ENCODE data around the gene PDE11A.

PDE11A gene

GRCh38 chr2:177592397-177592796 lies 480.2 kb downstream of the PDE11A start:
- DNase-seq, result no peak

- no peak for DNase-seq
Observed at GRCh38 chr2:177589186-177589585, 483.4 kb downstream of the PDE11A start.

GRCh38 chr2:177588671-177589070 lies 483.9 kb downstream of the PDE11A start:
- no peak for DNase-seq

- no peak for DNase-seq
Observed at GRCh38 chr2:177587371-177587770, 485.2 kb downstream of the PDE11A start.

- no peak for DNase-seq
Observed at GRCh38 chr2:177586154-177586553, 486.4 kb downstream of the PDE11A start.

GRCh38 chr2:177585234-177585863 lies 487.2 kb downstream of the PDE11A start:
- no peak for DNase-seq

GRCh38 chr2:177584030-177584692 lies 488.4 kb downstream of the PDE11A start:
- no peak for DNase-seq

- DNase-seq, result no peak
Observed at GRCh38 chr2:177582000-177582399, 490.6 kb downstream of the PDE11A start.

- DNase-seq, result no peak
Observed at GRCh38 chr2:177579486-177580036, 493.0 kb downstream of the PDE11A start.

- no peak for DNase-seq
Observed at GRCh38 chr2:177578454-177578853, 494.1 kb downstream of the PDE11A start.

- no peak for DNase-seq
Observed at GRCh38 chr2:177577075-177577474, 495.5 kb downstream of the PDE11A start.

GRCh38 chr2:177575358-177575757 lies 497.2 kb downstream of the PDE11A start:
- DNase-seq, result no peak

GRCh38 chr2:177574356-177574755 lies 498.2 kb downstream of the PDE11A start:
- no peak for DNase-seq

All from GDM1 (cell line).